Natural killer cell (primary cell): ENCODE results near the gene FBXL17. TPM values are rescaled to one million over a fixed set of nuclear protein-coding genes. Genes with fewer than 3 reads are reported as not detected.

Experiments used
- ATAC-seq, 3 donors: fragments of 150-1000 bp in 2 of 3; fragments of 200-7000 bp in 1 of 3; cut with Tn5 transposase; 1 replicate in 1 of 3; 2 replicates in 2 of 3; pipeline ENCODE4 v1.10.0; 2021; ENCODE audit warnings: mild to moderate bottlenecking in 2 of 3, moderate library complexity in 2 of 3
- DNase-seq, 2 donors: peaks; one replicate each; pipeline versions ENCODE4 v3.0.0 to v3.0.0-alpha.2; 2013 to 2021; ENCODE audit warnings: mixed read lengths in 1 of 2
- H3K27ac ChIP-seq: one replicate; pipeline ENCODE4 v1.5.1; 2013; ENCODE audit warnings: mild to moderate bottlenecking, low read length
- H3K27me3 ChIP-seq: one replicate; pipeline ENCODE4 v1.6.1; 2013; ENCODE audit warnings: low read length; ENCODE audit not compliant: control insufficient read depth, insufficient read depth
- H3K36me3 ChIP-seq: one replicate; pipeline ENCODE4 v1.6.1; 2013; ENCODE audit warnings: low read length; ENCODE audit not compliant: control insufficient read depth, insufficient read depth
- H3K4me1 ChIP-seq: one replicate; pipeline ENCODE4 v1.6.1; 2013; ENCODE audit warnings: low read length; ENCODE audit not compliant: control insufficient read depth, insufficient read depth
- H3K4me3 ChIP-seq: one replicate; pipeline ENCODE4 v1.5.1; 2013; ENCODE audit warnings: low read length
- H3K9me3 ChIP-seq: one replicate; pipeline ENCODE4 v1.6.1; 2013; ENCODE audit warnings: low read length; ENCODE audit not compliant: control insufficient read depth, insufficient read depth
- H3K27ac Mint-ChIP-seq, 2 donors: one replicate each; pipeline ENCODE4 v1.8.0; 2022; ENCODE audit warnings: mild to moderate bottlenecking in 2 of 2, mixed read lengths in 2 of 2, moderate library complexity in 1 of 2
- H3K27me3 Mint-ChIP-seq, 2 donors: one replicate each; pipeline ENCODE4 v1.8.0; 2022; ENCODE audit warnings: low read depth in 2 of 2, mixed read lengths in 2 of 2
- H3K36me3 Mint-ChIP-seq: one replicate; pipeline ENCODE4 v1.8.0; 2022; ENCODE audit warnings: mixed read lengths
- H3K4me1 Mint-ChIP-seq, 2 donors: one replicate each; pipeline ENCODE4 v1.8.0; 2022; ENCODE audit warnings: mixed read lengths in 2 of 2
- H3K4me3 Mint-ChIP-seq: one replicate; pipeline ENCODE4 v1.8.0; 2022; ENCODE audit warnings: mild to moderate bottlenecking, moderate library complexity, mixed read lengths
- H3K9me3 Mint-ChIP-seq, 2 donors: one replicate each; pipeline ENCODE4 v1.8.0; 2022; ENCODE audit warnings: mixed read lengths in 2 of 2
- CTCF ChIP-seq: fragments of 200-600 bp; IDR thresholded peaks from one replicate; pipeline ENCODE4 v1.8.0; 2022; ENCODE audit warnings: antibody characterized with exemption
- WGBS: methylation state at CpG from one replicate; pipeline ENCODE4 v1.1.7; 2013; ENCODE audit warnings: missing lambda C conversion rate; ENCODE audit not compliant: insufficient coverage; 5-methylcytosine and 5-hydroxymethylcytosine counted together
- intact Hi-C: fragments of 100-400 bp; cut with micrococcal nuclease; formaldehyde crosslinking; loops from one replicate; pipeline ENCODE4 v1.14.2; 2022
- total RNA-seq, 4 donors: library from RNA; stranded (reverse); fragments of 120-200 nt in 1 of 4; gene quantifications; one replicate each; pipeline versions ENCODE4 v1.2.3 to v1.2.4, GENCODE V29; 2013 to 2022

Gene FBXL17
- total RNA-seq, 3 donors from 2014 or later (not counting 1 experiment from before 2014, with no cell fraction given), result 34.2 to 46.8 (median 34.9) TPM

DNA sequence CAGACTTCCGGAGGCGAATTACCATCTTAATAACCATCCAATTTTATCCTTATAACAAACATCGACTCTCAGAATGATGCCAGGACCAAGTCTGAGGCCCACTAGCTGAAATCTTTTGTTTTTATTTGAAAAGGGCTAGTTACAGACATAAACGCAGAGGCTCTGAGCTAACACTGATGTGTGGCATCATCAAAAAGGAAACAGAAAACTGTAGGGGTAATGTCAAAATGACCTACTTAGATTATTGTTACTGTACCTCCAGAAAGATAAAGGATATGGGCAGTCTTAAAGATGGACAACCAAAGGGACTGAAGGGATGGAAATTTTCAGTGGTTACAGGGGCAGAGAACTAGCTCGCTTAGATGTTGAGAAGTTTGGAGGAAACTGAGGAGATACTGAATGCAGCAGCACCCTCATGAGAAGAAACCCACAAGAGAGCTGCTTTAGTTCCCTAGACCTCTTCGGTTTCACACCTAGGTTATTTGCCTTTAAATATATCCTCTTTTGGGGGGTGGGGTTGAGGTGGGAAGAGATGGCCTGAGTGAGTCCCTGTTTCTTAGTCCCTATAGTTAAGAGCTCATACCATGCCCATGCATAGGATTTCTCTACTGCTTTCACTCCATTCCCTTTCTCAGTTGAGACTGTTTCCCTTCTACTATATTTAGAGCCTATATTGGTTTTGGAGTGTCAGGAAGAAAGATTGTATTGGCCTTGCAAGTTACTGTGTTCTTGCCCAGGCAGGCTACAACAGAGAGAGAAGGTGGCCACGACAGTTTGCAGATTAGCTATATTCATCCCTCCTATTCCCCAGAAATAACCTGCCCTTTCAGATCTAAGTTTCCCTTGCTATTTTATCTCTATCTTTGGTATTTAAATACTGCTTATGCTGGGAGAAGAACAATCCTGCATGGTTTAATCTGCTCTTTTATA is 390.8 kb downstream of the FBXL17 start:
- Mint-ChIP-seq H3K27me3 (no peaks in the 10 kb centered on the region), H3K4me3 (peak overlapping the region; percentile 73)
- peak; percentile 87 to 90 (median 88) for ATAC-seq

GRCh38 chr5:107985144-107985543 is 396.8 kb downstream of the FBXL17 start:
- intact Hi-C loops, result loop anchor here (10.0 kb wide), 1 partner anchor 400 kb away; the partner anchor contains the start of gene FBXL17
- no peak overlapping the region for H3K4me3 Mint-ChIP-seq
- peak overlapping the region; percentile 8 to 48 for H3K27ac Mint-ChIP-seq

More for the DNA sequence above, 390.8 kb downstream of the FBXL17 start:
- Mint-ChIP-seq H3K4me1 (peaks cover 33 to 40% of the 10 kb centered on the region in 2 donors), H3K27ac (peak overlapping the region; percentile 94), H3K9me3 (no peaks in the 10 kb centered on the region), H3K36me3 (no peaks in the 10 kb centered on the region)
- Histone ChIP-seq H3K4me3 (no peak overlapping the region), H3K27ac (peak overlapping the region; percentile 80), H3K4me1 (peaks cover 11% of the 10 kb centered on the region), H3K27me3 (no peaks in the 10 kb centered on the region), H3K36me3 (no peaks in the 10 kb centered on the region), H3K9me3 (no peaks in the 10 kb centered on the region)
- no peak for TF ChIP-seq CTCF
- DNase-seq, result peak in 1 of 2 donors; percentile 29
- 65% methylated on average over 6 of the region's 7 CpGs for WGBS
- intact Hi-C loops, result loop anchor here (1.0 kb wide), 1 partner anchor 11 kb away; no protein-coding TSS in a partner anchor

GRCh38 chr5:107982703-107983425 is 399.0 kb downstream of the FBXL17 start:
- peaks cover 64 to 66% of the 10 kb centered on the region in 2 donors for H3K4me1 Mint-ChIP-seq
- Histone ChIP-seq H3K4me3 (no peak overlapping the region), H3K4me1 (peaks cover 28% of the 10 kb centered on the region), H3K9me3 (no peaks in the 10 kb centered on the region), H3K36me3 (no peaks in the 10 kb centered on the region), H3K27me3 (no peaks in the 10 kb centered on the region), H3K27ac (peak overlapping the region; percentile 72)
- intact Hi-C loops, result loop anchor here (10.0 kb wide), 1 partner anchor 402 kb away; the partner anchor contains the start of gene FBXL17
- no peaks in the 10 kb centered on the region for H3K27me3 Mint-ChIP-seq
- H3K27ac Mint-ChIP-seq, result peak overlapping the region; percentile 82 to 92
- no peaks in the 10 kb centered on the region for H3K9me3 Mint-ChIP-seq
- DNase-seq, result no peak
- no peak for TF ChIP-seq CTCF
- H3K36me3 Mint-ChIP-seq, result no peaks in the 10 kb centered on the region
- peak in 2 of 3 donors; percentile 8 to 54 for ATAC-seq
- H3K4me3 Mint-ChIP-seq, result peak overlapping the region; percentile 73
- 69% methylated on average over 8 of the region's 8 CpGs for WGBS

More at GRCh38 chr5:107985144-107985543, 396.8 kb downstream of the FBXL17 start:
- H3K4me1 ChIP-seq, result peaks cover 27% of the 10 kb centered on the region
- H3K4me3 ChIP-seq, result no peak overlapping the region
- H3K36me3 Mint-ChIP-seq, result no peaks in the 10 kb centered on the region
- H3K4me1 Mint-ChIP-seq, result peaks cover 56% of the 10 kb centered on the region in 2 donors
- no peaks in the 10 kb centered on the region for H3K9me3 ChIP-seq
- no peaks in the 10 kb centered on the region for H3K27me3 ChIP-seq
- DNase-seq (no peak), ATAC-seq (no peak)
- no peaks in the 10 kb centered on the region for H3K36me3 ChIP-seq
- no peak overlapping the region for H3K27ac ChIP-seq
- H3K27me3 Mint-ChIP-seq, result no peaks in the 10 kb centered on the region
- H3K9me3 Mint-ChIP-seq, result no peaks in the 10 kb centered on the region
- no peak for TF ChIP-seq CTCF
